GM23338 (cell line): Measurements from ENCODE around the gene DEDD2. TPM values are rescaled to one million over a fixed set of nuclear protein-coding genes. Genes with fewer than 3 reads are reported as not detected.

ENCODE experiments used
- ATAC-seq: fragments of 200-7000 bp; cut with Tn5 transposase; 3 replicates; pipeline ENCODE4 v1.9.1; 2020
- DNase-seq: peaks from one replicate; pipeline ENCODE4 v3.0.0-alpha.2; 2015; ENCODE audit warnings: low spot score
- H2AFZ ChIP-seq: fragments of 200-600 bp; sonication (generic); 2 replicates; pipeline ENCODE4 v1.8.0; 2016; ENCODE audit warnings: antibody characterized with exemption, mild to moderate bottlenecking, moderate library complexity
- H3F3A ChIP-seq: fragments of 200-600 bp; sonication (generic); replicated peaks from 2 replicates; pipeline ENCODE4 v1.8.0; 2017; ENCODE audit warnings: antibody characterized with exemption, mixed run types, low read depth
- H3K27ac ChIP-seq: fragments of 200-600 bp; sonication (generic); 2 replicates; pipeline ENCODE4 v1.6.1; 2016; ENCODE audit warnings: low read depth
- H3K27me3 ChIP-seq: fragments of 200-600 bp; sonication (generic); 2 replicates; pipeline ENCODE4 v1.8.0; 2016; ENCODE audit warnings: mild to moderate bottlenecking, mixed run types, moderate library complexity; ENCODE audit not compliant: insufficient read depth
- H3K36me3 ChIP-seq: fragments of 200-600 bp; sonication (generic); 2 replicates; pipeline ENCODE4 v1.8.0; 2016; ENCODE audit warnings: mild to moderate bottlenecking; ENCODE audit not compliant: insufficient read depth
- H3K4me1 ChIP-seq: fragments of 200-600 bp; sonication (generic); 2 replicates; pipeline ENCODE4 v1.8.0; 2016; ENCODE audit warnings: mild to moderate bottlenecking, moderate library complexity; ENCODE audit not compliant: insufficient read depth
- H3K4me2 ChIP-seq: fragments of 200-600 bp; sonication (generic); 2 replicates; pipeline ENCODE4 v1.7.1; 2017; ENCODE audit warnings: mixed run types
- H3K4me3 ChIP-seq: fragments of 200-600 bp; sonication (generic); 2 replicates; pipeline ENCODE4 v1.6.1; 2016; ENCODE audit warnings: mixed run types
- H3K79me2 ChIP-seq: fragments of 200-600 bp; sonication (generic); replicated peaks from 2 replicates; pipeline ENCODE4 v1.8.0; 2017; ENCODE audit warnings: mild to moderate bottlenecking; ENCODE audit not compliant: insufficient read depth
- H3K9me2 ChIP-seq: fragments of 200-600 bp; sonication (generic); 2 replicates; pipeline ENCODE4 v1.8.0; 2017; ENCODE audit not compliant: insufficient read depth
- H4K20me1 ChIP-seq: fragments of 200-600 bp; sonication (generic); replicated peaks from 2 replicates; pipeline ENCODE4 v1.8.0; 2017; ENCODE audit warnings: mild to moderate bottlenecking; ENCODE audit not compliant: insufficient read depth
- H3K27ac Mint-ChIP-seq: 2 replicates; pipeline ENCODE4 v1.8.0; 2020; ENCODE audit warnings: inconsistent platforms, mild to moderate bottlenecking, moderate library complexity, mixed read lengths
- H3K27me3 Mint-ChIP-seq: 3 replicates; pipeline ENCODE4 v1.8.0; 2022; ENCODE audit warnings: low read depth, mild to moderate bottlenecking, moderate library complexity, mixed read lengths, inconsistent platforms; ENCODE audit not compliant: insufficient read depth, poor library complexity
- H3K36me3 Mint-ChIP-seq: 3 replicates; pipeline ENCODE4 v1.8.0; 2021; ENCODE audit warnings: low read depth, mild to moderate bottlenecking, inconsistent platforms, moderate library complexity, mixed read lengths
- H3K4me1 Mint-ChIP-seq: 3 replicates; pipeline ENCODE4 v1.8.0; 2020; ENCODE audit warnings: mild to moderate bottlenecking, inconsistent platforms, mixed read lengths
- H3K4me3 Mint-ChIP-seq: 3 replicates; pipeline ENCODE4 v1.8.0; 2021; ENCODE audit warnings: moderate library complexity, mild to moderate bottlenecking, inconsistent platforms, mixed read lengths
- H3K9me3 Mint-ChIP-seq: 3 replicates; pipeline ENCODE4 v1.8.0; 2020; ENCODE audit warnings: moderate library complexity, mild to moderate bottlenecking, inconsistent platforms, mixed read lengths
- ETS1 ChIP-seq: IDR thresholded peaks from 2 replicates; pipeline ENCODE4 v1.6.1; 2016; ENCODE audit warnings: antibody characterized with exemption
- JUNB ChIP-seq: IDR thresholded peaks from one replicate; pipeline ENCODE4 v1.6.1; 2016; ENCODE audit warnings: antibody characterized with exemption; ENCODE audit not compliant: unreplicated experiment
- NANOG ChIP-seq: IDR thresholded peaks from 2 replicates; pipeline ENCODE4 v1.6.1; 2016; ENCODE audit warnings: antibody characterized with exemption, borderline replicate concordance
- POLR2AphosphoS5 ChIP-seq: IDR thresholded peaks from 2 replicates; pipeline ENCODE4 v1.6.1; 2016; ENCODE audit warnings: antibody characterized with exemption, low read depth
- STAT1 ChIP-seq: IDR thresholded peaks from one replicate; pipeline ENCODE4 v1.6.1; 2016; ENCODE audit warnings: antibody characterized with exemption; ENCODE audit not compliant: unreplicated experiment
- polyA plus RNA-seq: library from polyadenylated mRNA; unstranded; fragments of >200 nt; fragmentation: Nextera tagmentation; extraction: Ambion mirVana; gene quantifications from 2 replicates; pipeline ENCODE4 v1.2.1, GENCODE V29; 2016
- total RNA-seq: library from RNA; depleted of rRNA; stranded (reverse); fragments of >200 nt; shearing (Covaris generic); gene quantifications from 2 replicates; pipeline ENCODE4 v1.2.3, GENCODE V29; 2014
- TF ChIP-seq, protein P1 (sequence below): fragments of 250-450 bp; sonication (Bioruptor Pico); IDR thresholded peaks from 2 replicates; pipeline ENCODE4 v1.5.0; 2020; ENCODE audit warnings: mild to moderate bottlenecking, moderate library complexity
- TF ChIP-seq, protein P2 (sequence below), 2 experiments: fragments of 200-600 bp in 1 of 2; sonication (generic) in 1 of 2; conservative IDR thresholded peaks; 2 replicates each; pipeline versions ENCODE4 v1.5.1 to v1.6.1; 2016 to 2017; ENCODE audit warnings: antibody characterized with exemption in 2 of 2, low read depth in 2 of 2, mild to moderate bottlenecking in 2 of 2, moderate library complexity in 1 of 2

DEDD2 gene
- total and polyA plus RNA-seq, 2 experiments from 2014 or later, result 23.4 to 63.0 TPM

- TF ChIP-seq, protein P1, sequence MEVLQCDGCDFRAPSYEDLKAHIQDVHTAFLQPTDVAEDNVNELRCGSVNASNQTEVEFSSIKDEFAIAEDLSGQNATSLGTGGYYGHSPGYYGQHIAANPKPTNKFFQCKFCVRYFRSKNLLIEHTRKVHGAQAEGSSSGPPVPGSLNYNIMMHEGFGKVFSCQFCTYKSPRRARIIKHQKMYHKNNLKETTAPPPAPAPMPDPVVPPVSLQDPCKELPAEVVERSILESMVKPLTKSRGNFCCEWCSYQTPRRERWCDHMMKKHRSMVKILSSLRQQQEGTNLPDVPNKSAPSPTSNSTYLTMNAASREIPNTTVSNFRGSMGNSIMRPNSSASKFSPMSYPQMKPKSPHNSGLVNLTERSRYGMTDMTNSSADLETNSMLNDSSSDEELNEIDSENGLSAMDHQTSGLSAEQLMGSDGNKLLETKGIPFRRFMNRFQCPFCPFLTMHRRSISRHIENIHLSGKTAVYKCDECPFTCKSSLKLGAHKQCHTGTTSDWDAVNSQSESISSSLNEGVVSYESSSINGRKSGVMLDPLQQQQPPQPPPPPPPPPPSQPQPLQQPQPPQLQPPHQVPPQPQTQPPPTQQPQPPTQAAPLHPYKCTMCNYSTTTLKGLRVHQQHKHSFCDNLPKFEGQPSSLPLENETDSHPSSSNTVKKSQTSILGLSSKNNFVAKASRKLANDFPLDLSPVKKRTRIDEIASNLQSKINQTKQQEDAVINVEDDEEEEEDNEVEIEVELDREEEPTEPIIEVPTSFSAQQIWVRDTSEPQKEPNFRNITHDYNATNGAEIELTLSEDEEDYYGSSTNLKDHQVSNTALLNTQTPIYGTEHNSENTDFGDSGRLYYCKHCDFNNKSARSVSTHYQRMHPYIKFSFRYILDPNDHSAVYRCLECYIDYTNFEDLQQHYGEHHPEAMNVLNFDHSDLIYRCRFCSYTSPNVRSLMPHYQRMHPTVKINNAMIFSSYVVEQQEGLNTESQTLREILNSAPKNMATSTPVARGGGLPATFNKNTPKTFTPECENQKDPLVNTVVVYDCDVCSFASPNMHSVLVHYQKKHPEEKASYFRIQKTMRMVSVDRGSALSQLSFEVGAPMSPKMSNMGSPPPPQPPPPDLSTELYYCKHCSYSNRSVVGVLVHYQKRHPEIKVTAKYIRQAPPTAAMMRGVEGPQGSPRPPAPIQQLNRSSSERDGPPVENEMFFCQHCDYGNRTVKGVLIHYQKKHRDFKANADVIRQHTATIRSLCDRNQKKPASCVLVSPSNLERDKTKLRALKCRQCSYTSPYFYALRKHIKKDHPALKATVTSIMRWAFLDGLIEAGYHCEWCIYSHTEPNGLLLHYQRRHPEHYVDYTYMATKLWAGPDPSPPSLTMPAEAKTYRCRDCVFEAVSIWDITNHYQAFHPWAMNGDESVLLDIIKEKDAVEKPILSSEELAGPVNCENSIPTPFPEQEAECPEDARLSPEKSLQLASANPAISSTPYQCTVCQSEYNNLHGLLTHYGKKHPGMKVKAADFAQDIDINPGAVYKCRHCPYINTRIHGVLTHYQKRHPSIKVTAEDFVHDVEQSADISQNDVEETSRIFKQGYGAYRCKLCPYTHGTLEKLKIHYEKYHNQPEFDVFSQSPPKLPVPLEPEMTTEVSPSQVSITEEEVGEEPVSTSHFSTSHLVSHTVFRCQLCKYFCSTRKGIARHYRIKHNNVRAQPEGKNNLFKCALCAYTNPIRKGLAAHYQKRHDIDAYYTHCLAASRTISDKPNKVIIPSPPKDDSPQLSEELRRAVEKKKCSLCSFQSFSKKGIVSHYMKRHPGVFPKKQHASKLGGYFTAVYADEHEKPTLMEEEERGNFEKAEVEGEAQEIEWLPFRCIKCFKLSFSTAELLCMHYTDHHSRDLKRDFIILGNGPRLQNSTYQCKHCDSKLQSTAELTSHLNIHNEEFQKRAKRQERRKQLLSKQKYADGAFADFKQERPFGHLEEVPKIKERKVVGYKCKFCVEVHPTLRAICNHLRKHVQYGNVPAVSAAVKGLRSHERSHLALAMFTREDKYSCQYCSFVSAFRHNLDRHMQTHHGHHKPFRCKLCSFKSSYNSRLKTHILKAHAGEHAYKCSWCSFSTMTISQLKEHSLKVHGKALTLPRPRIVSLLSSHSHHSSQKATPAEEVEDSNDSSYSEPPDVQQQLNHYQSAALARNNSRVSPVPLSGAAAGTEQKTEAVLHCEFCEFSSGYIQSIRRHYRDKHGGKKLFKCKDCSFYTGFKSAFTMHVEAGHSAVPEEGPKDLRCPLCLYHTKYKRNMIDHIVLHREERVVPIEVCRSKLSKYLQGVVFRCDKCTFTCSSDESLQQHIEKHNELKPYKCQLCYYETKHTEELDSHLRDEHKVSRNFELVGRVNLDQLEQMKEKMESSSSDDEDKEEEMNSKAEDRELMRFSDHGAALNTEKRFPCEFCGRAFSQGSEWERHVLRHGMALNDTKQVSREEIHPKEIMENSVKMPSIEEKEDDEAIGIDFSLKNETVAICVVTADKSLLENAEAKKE (CRISPR knock-in tag), result no peak
- TF ChIP-seq ETS1 (no peak), POLR2AphosphoS5 (no peak)
These were observed 51.2 kb downstream of the DEDD2 start (continued) for GRCh38 chr19:42166316-42166715.

- H2AFZ ChIP-seq, result no peak overlapping the region
- no peaks in the 10 kb centered on the region for H3K9me2 ChIP-seq
- no peak overlapping the region for H3K4me3 ChIP-seq
- H3K9me3 Mint-ChIP-seq, result no peaks in the 10 kb centered on the region
- H3K27me3 Mint-ChIP-seq, result peaks cover 7% of the 10 kb centered on the region
- H3K4me1 ChIP-seq, result no peaks in the 10 kb centered on the region
- no peak for DNase-seq
- peak; percentile 24; the same call in 1 of the 3 replicates for ATAC-seq
- H3K27me3 ChIP-seq, result no peaks in the 10 kb centered on the region
- H4K20me1 ChIP-seq, result no peaks in the 10 kb centered on the region
- no peaks in the 10 kb centered on the region for H3F3A ChIP-seq
- no peak overlapping the region for H3K27ac Mint-ChIP-seq
- no peaks in the 10 kb centered on the region for H3K36me3 Mint-ChIP-seq
- H3K36me3 ChIP-seq, result no peaks in the 10 kb centered on the region
- no peak overlapping the region for H3K27ac ChIP-seq
- peaks cover 2% of the 10 kb centered on the region; the same call in 1 of the 3 replicates for H3K4me1 Mint-ChIP-seq
- H3K4me2 ChIP-seq, result no peak overlapping the region
- no peaks in the 10 kb centered on the region for H3K79me2 ChIP-seq
- H3K4me3 Mint-ChIP-seq, result no peak overlapping the region
- no peak for TF ChIP-seq JUNB
- TF ChIP-seq ETS1, result no peak
- no peak for TF ChIP-seq NANOG
- TF ChIP-seq, protein P2, sequence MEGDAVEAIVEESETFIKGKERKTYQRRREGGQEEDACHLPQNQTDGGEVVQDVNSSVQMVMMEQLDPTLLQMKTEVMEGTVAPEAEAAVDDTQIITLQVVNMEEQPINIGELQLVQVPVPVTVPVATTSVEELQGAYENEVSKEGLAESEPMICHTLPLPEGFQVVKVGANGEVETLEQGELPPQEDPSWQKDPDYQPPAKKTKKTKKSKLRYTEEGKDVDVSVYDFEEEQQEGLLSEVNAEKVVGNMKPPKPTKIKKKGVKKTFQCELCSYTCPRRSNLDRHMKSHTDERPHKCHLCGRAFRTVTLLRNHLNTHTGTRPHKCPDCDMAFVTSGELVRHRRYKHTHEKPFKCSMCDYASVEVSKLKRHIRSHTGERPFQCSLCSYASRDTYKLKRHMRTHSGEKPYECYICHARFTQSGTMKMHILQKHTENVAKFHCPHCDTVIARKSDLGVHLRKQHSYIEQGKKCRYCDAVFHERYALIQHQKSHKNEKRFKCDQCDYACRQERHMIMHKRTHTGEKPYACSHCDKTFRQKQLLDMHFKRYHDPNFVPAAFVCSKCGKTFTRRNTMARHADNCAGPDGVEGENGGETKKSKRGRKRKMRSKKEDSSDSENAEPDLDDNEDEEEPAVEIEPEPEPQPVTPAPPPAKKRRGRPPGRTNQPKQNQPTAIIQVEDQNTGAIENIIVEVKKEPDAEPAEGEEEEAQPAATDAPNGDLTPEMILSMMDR (conservative IDR thresholded peaks at IDR 0.05; ENCODE audit: low read depth in 2 of 2), result no peak
- TF ChIP-seq STAT1, result no peak
These were observed 52.3 kb downstream of the DEDD2 start for GRCh38 chr19:42165146-42165545.
